OCI-LY3 (cell line): Measurements from ENCODE around the gene TAL1.

Experiments used
- H2AFZ ChIP-seq: fragments of 200-600, 300-600 bp; shearing (Covaris generic); 2 replicates; pipeline ENCODE4 v1.6.0; 2014; ENCODE audit warnings: antibody characterized with exemption, low read depth, low read length
- H3K27ac ChIP-seq: fragments of 200-600, 300-600 bp; sonication (generic); 2 replicates; pipeline ENCODE4 v1.5.1; 2014; ENCODE audit warnings: mild to moderate bottlenecking, low read length, moderate library complexity, mixed read lengths
- H3K27me3 ChIP-seq: fragments of 200-600, 300-600 bp; sonication (generic); 2 replicates; pipeline ENCODE4 v1.6.1; 2014; ENCODE audit warnings: low read depth, low read length, mixed read lengths
- H3K36me3 ChIP-seq: fragments of 200-600, 300-600 bp; sonication (generic); replicated peaks from 2 replicates; pipeline ENCODE3; 2014; ENCODE audit warnings: low read depth, low read length, mixed read lengths
- H3K4me1 ChIP-seq: fragments of 300-600, 200-600 bp; sonication (generic); 2 replicates; pipeline ENCODE4 v1.6.1; 2014; ENCODE audit warnings: low read length, mixed read lengths
- H3K4me2 ChIP-seq: fragments of 200-600, 300-600 bp; sonication (generic); 2 replicates; pipeline ENCODE4 v1.6.1; 2014; ENCODE audit warnings: low read length, mixed read lengths
- H3K4me3 ChIP-seq: fragments of 300-600, 200-600 bp; sonication (generic); 2 replicates; pipeline ENCODE4 v1.5.1; 2014; ENCODE audit warnings: antibody characterized with exemption, mild to moderate bottlenecking, low read length, moderate library complexity
- H3K79me2 ChIP-seq: fragments of 300-600, 200-600 bp; shearing (Covaris generic); 2 replicates; pipeline ENCODE4 v1.6.1; 2014; ENCODE audit warnings: mild to moderate bottlenecking, low read length, mixed read lengths
- H3K9ac ChIP-seq: fragments of 300-600, 200-600 bp; shearing (Covaris generic); 2 replicates; pipeline ENCODE4 v1.6.0; 2014; ENCODE audit warnings: mild to moderate bottlenecking, low read length, moderate library complexity
- H3K9me3 ChIP-seq: fragments of 200-600, 300-600 bp; shearing (Covaris generic); 2 replicates; pipeline ENCODE4 v1.6.1; 2014; ENCODE audit warnings: low read length, mixed read lengths; ENCODE audit not compliant: insufficient read depth
- H4K20me1 ChIP-seq: fragments of 200-600, 300-600 bp; sonication (generic); 2 replicates; pipeline ENCODE4 v1.6.1; 2016; ENCODE audit warnings: low read length, mixed read lengths; ENCODE audit not compliant: insufficient read depth
- CTCF ChIP-seq: fragments of 200-600, 300-600 bp; sonication (generic); IDR thresholded peaks from 2 replicates; pipeline ENCODE4 v1.5.1; 2014; ENCODE audit warnings: antibody characterized with exemption, low read length, low read depth
- EZH2phosphoT487 ChIP-seq: fragments of 200-600 bp; shearing (Covaris generic); IDR thresholded peaks from 2 replicates; pipeline ENCODE4 v1.6.1; 2018; ENCODE audit warnings: antibody characterized with exemption, mixed run types, low read depth

The TAL1 gene

DNA sequence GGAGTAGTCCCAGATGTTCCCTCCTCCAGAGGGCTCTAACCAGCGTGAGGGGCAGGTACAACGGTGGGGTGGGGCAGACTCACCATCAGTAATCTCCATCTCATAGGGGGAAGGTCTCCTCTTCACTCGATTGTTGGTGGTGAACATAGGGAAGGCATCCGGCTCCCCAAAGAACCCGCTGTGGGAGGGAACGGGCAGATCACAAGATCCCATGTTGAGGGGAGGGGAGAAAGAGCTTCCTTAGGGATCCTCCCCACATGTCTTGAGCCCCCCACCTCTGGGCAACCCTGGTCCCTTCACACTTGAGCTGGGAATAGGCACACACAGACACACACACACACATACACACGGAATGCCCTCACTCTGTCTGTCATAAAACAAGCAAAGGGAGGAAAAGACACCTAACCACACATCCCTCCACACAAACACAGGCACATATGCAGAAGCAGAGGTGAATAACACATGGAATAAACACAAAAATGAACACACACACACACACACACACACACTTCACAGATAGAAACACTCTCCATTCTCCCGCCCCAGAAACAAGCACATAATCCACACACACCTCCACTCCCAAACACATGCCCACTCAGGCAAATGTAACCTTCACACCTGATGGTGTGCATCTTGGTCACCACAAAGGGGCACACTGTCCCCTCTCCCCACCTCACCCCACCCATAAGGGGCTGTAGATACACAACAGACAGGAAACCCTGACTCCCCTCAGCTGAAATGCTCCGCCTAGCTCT, 7.9 kb downstream of the TAL1 start:
- Histone ChIP-seq H3K9me3 (no peaks in the 10 kb centered on the region), H3K27ac (no peak overlapping the region), H3K27me3 (no peaks in the 10 kb centered on the region), H3K4me3 (no peak overlapping the region), H3K9ac (no peak overlapping the region), H3K36me3 (no peaks in the 10 kb centered on the region), H4K20me1 (no peaks in the 10 kb centered on the region), H2AFZ (no peak overlapping the region), H3K4me1 (no peaks in the 10 kb centered on the region), H3K79me2 (no peaks in the 10 kb centered on the region), H3K4me2 (no peak overlapping the region)
- TF ChIP-seq EZH2phosphoT487 (no peak), CTCF (no peak)

DNA sequence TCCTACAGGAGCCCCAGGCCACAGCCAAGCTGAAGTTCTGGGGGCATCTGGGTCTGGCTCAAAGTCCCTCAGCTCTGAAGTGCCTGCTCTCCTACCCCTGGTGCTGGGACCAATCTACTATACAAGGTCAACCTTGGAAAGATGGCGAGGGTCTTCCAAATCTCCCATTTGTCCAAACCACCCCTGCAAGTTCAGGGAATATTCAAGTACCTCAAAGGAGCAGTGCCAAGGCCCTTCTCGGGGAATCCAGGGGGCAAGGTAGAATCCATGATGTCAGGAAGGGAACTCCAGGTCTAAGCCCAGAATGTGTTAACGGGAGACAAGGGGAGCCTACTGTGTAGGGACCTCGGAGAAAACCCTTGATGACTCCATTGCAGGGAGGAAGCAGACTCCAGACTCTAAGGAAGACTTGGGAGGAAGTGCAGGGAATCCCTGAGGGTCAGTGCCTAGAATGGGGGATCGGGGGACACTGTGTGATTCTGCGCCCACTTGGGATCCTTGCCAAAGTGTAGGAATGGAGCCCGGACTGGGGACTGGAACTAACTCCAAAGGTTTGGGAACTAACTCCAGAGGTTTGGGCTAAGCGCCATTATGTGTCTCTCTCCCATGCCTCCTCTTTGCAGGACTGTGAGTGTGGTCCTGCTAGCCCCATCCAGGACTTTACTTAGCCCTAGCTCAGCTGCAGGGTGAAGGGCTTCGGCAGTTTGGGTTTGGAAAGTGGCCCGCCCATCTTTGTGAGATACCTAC, 8.7 kb downstream of the TAL1 start:
- Histone ChIP-seq H3K9me3 (no peaks in the 10 kb centered on the region), H3K4me2 (no peak overlapping the region), H3K79me2 (no peaks in the 10 kb centered on the region), H3K36me3 (no peaks in the 10 kb centered on the region), H2AFZ (no peak overlapping the region), H4K20me1 (no peaks in the 10 kb centered on the region), H3K27ac (no peak overlapping the region), H3K4me1 (no peaks in the 10 kb centered on the region), H3K9ac (no peak overlapping the region), H3K27me3 (no peaks in the 10 kb centered on the region), H3K4me3 (no peak overlapping the region)
- TF ChIP-seq EZH2phosphoT487 (no peak), CTCF (no peak)

DNA sequence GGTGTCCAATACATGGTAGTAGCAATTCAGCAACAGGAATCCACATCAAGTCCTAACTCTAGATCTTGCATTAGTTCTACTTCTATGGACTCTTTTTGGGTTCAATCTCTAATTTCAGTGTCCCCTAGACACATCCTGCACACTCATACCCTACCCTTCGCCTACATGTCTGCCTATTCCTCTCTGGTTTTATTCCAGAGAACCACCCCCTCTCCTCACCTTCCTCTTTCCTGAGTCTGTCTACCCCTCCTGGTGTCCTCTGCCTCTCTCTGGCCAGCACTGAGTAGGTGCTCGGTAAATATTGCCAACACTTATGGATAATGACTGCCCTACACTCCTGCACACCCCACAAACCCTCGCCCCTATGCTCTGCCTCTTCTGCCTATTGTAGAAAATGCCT, 9.5 kb downstream of the TAL1 start:
- H3K4me2 ChIP-seq, result no peak overlapping the region
- no peak overlapping the region for H3K4me3 ChIP-seq
- H3K4me1 ChIP-seq, result no peaks in the 10 kb centered on the region
- H2AFZ ChIP-seq, result no peak overlapping the region
- TF ChIP-seq EZH2phosphoT487 (no peak), CTCF (no peak)
- H3K79me2 ChIP-seq, result no peaks in the 10 kb centered on the region
- H3K9me3 ChIP-seq, result no peaks in the 10 kb centered on the region
- H3K27ac ChIP-seq, result no peak overlapping the region
- H3K36me3 ChIP-seq, result no peaks in the 10 kb centered on the region
- H3K9ac ChIP-seq, result no peak overlapping the region
- H4K20me1 ChIP-seq, result no peaks in the 10 kb centered on the region
- H3K27me3 ChIP-seq, result no peaks in the 10 kb centered on the region

- no peaks in the 10 kb centered on the region for H3K9me3 ChIP-seq
- H3K36me3 ChIP-seq, result no peaks in the 10 kb centered on the region
- no peaks in the 10 kb centered on the region for H3K27me3 ChIP-seq
- TF ChIP-seq EZH2phosphoT487 (no peak), CTCF (no peak)
- no peak overlapping the region for H3K4me3 ChIP-seq
- H3K79me2 ChIP-seq, result no peaks in the 10 kb centered on the region
- H3K27ac ChIP-seq, result no peak overlapping the region
- no peak overlapping the region for H2AFZ ChIP-seq
- H3K9ac ChIP-seq, result no peak overlapping the region
- no peaks in the 10 kb centered on the region for H4K20me1 ChIP-seq
- no peak overlapping the region for H3K4me2 ChIP-seq
- H3K4me1 ChIP-seq, result no peaks in the 10 kb centered on the region
Measured at GRCh38 chr1:47219590-47220220, 12.3 kb downstream of the TAL1 start.
